ENCODE data around the gene RUBCN.
A peak's percentile ranks its signal among the peaks of the same experiment; 100 is the strongest.
"Not testable (repeated sequence)": the region's sequence is repeated elsewhere in the genome, so short reads cannot be mapped to it uniquely, and the experiment has no call there.

Gene RUBCN

GRCh38 chr3:197714251-197714650 is 22.5 kb downstream of the RUBCN start:
- no peaks in the 10 kb centered on the region for H3K9me3 ChIP-seq
- H3K27me3 ChIP-seq: no peaks in the 10 kb centered on the region
- no peak overlapping the region for H3K4me3 ChIP-seq (ENCODE audit: low read depth, low read length)
- H3K36me3 ChIP-seq: no peaks in the 10 kb centered on the region; the same call in 1 of the 2 replicates
- TF ChIP-seq CTCF (IDR thresholded peaks at IDR 0.05; ENCODE audit: low read depth, low read length): no peak
- H3K4me1 ChIP-seq: no peaks in the 10 kb centered on the region
- no peak for DNase-seq

- no peak for TF ChIP-seq CTCF (IDR thresholded peaks at IDR 0.05; ENCODE audit: low read depth, low read length)
- Histone ChIP-seq H3K36me3 (no peaks in the 10 kb centered on the region; the same call in 1 of the 2 replicates), H3K4me1 (no peaks in the 10 kb centered on the region), H3K4me3 (ENCODE audit: low read depth, low read length) (no peak overlapping the region), H3K9me3 (no peaks in the 10 kb centered on the region), H3K27me3 (no peaks in the 10 kb centered on the region)
- DNase-seq: no peak
These were observed 23.3 kb downstream of the RUBCN start for GRCh38 chr3:197713477-197713822.

GRCh38 chr3:197711973-197712707 is 24.6 kb downstream of the RUBCN start:
- Histone ChIP-seq H3K4me1 (no peaks in the 10 kb centered on the region), H3K4me3 (ENCODE audit: low read depth, low read length) (peak overlapping the region; percentile 45), H3K9me3 (no peaks in the 10 kb centered on the region), H3K36me3 (no peaks in the 10 kb centered on the region; the same call in 1 of the 2 replicates), H3K27me3 (no peaks in the 10 kb centered on the region)
- TF ChIP-seq CTCF (IDR thresholded peaks at IDR 0.05; ENCODE audit: low read depth, low read length): no peak
- DNase-seq: peak; percentile 66

- not testable (repeated sequence) for H3K27me3 ChIP-seq; H3K36me3 ChIP-seq; H3K4me3 ChIP-seq (ENCODE audit: low read depth, low read length); H3K9me3 ChIP-seq; H3K4me1 ChIP-seq; DNase-seq
These were observed 25.7 kb downstream of the RUBCN start for GRCh38 chr3:197710965-197711364.

GRCh38 chr3:197709135-197709534 is 27.6 kb downstream of the RUBCN start:
- H3K9me3 ChIP-seq: no peaks in the 10 kb centered on the region
- no peaks in the 10 kb centered on the region for H3K27me3 ChIP-seq
- TF ChIP-seq CTCF (IDR thresholded peaks at IDR 0.05; ENCODE audit: low read depth, low read length): no peak
- DNase-seq: no peak
- no peak overlapping the region for H3K4me3 ChIP-seq (ENCODE audit: low read depth, low read length)
- no peaks in the 10 kb centered on the region for H3K4me1 ChIP-seq
- no peaks in the 10 kb centered on the region for H3K36me3 ChIP-seq

GRCh38 chr3:197706658-197707057 is 30.0 kb downstream of the RUBCN start:
- no peaks in the 10 kb centered on the region for H3K4me1 ChIP-seq
- peaks cover 5% of the 10 kb centered on the region for H3K36me3 ChIP-seq
- no peaks in the 10 kb centered on the region for H3K9me3 ChIP-seq
- TF ChIP-seq CTCF (IDR thresholded peaks at IDR 0.05; ENCODE audit: low read depth, low read length): no peak
- no peaks in the 10 kb centered on the region for H3K27me3 ChIP-seq
- H3K4me3 ChIP-seq (ENCODE audit: low read depth, low read length): no peak overlapping the region
- DNase-seq: no peak
